Erythroblast (primary cell): ENCODE results near the gene DOC2B.
"Not testable (repeated sequence)": the region's sequence is repeated elsewhere in the genome, so short reads cannot be mapped to it uniquely, and the experiment has no call there.

ENCODE experiments used
- GATA1 ChIP-seq: IDR thresholded peaks from 2 replicates; pipeline ENCODE4 v1.6.1; 2011; ENCODE audit warnings: low read depth, mild to moderate bottlenecking, control low read depth, low read length, moderate library complexity
- POLR2A ChIP-seq: IDR thresholded peaks from 2 replicates; pipeline ENCODE4 v1.6.1; 2011; ENCODE audit warnings: mild to moderate bottlenecking, low read length

GRCh38 chr17:134332-134785 lies 47.1 kb downstream of the DOC2B start:
- not testable (repeated sequence) for TF ChIP-seq POLR2A, GATA1
